ENCODE data around the gene MYL11.

MYL11 gene

DNA sequence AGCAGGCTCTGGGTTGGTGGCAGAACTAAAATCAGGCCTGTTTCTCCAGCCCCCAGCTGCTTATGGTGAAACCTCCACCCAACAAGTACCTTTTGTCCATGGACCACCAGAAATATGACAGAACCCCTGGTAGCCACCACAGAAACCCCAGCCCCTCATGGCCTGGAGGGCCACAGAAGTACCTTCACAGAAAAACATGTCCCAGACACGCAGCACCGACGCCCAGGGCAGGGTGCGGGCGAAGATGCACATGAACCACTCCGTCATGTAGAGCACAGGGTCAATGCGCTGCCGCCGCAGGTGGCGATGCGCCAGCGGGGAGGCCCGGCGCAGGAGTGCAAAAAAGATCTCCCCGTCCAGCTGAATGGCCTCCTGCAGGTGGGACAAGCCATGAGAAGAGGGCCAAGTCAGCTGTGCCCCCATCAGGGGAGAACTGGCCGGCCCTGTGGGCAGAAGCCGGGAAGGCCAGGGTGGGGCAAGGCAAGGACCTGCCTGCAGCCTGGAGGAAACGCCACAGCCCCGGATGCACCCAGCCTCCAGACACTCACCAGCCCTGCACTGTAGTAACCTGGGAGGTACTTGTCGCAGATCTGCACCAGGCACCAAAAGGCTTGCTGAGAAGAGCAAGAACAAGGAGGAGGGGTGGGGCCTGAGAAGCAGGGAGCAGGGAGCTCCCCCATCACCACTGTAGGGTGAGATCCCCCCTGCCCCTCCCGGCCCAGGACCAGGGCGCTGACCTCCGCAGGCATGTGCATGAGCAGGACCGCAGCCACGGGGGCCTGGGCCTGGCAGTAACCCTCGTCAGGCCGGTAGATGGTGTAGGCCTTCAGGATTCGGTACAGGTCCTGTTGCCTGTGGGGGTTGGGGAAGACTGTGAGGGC, 15.4 kb upstream of the MYL11 start:
- TF ChIP-seq TAF1 (IDR thresholded peaks at IDR 0.05; ENCODE audit: borderline replicate concordance, insufficient read depth, low read length) (no peak), SIN3A (IDR thresholded peaks at IDR 0.05; ENCODE audit: borderline replicate concordance, insufficient read depth, low read length) (no peak), FOXP2 (optimal IDR thresholded peaks at IDR 0.05; ENCODE audit: borderline replicate concordance, extremely low read depth, extremely low read length, insufficient read depth) (no peak), POLR2AphosphoS5 (IDR thresholded peaks at IDR 0.05; ENCODE audit: low read depth, low read length) (no peak)
- TF ChIP-seq, protein P1, sequence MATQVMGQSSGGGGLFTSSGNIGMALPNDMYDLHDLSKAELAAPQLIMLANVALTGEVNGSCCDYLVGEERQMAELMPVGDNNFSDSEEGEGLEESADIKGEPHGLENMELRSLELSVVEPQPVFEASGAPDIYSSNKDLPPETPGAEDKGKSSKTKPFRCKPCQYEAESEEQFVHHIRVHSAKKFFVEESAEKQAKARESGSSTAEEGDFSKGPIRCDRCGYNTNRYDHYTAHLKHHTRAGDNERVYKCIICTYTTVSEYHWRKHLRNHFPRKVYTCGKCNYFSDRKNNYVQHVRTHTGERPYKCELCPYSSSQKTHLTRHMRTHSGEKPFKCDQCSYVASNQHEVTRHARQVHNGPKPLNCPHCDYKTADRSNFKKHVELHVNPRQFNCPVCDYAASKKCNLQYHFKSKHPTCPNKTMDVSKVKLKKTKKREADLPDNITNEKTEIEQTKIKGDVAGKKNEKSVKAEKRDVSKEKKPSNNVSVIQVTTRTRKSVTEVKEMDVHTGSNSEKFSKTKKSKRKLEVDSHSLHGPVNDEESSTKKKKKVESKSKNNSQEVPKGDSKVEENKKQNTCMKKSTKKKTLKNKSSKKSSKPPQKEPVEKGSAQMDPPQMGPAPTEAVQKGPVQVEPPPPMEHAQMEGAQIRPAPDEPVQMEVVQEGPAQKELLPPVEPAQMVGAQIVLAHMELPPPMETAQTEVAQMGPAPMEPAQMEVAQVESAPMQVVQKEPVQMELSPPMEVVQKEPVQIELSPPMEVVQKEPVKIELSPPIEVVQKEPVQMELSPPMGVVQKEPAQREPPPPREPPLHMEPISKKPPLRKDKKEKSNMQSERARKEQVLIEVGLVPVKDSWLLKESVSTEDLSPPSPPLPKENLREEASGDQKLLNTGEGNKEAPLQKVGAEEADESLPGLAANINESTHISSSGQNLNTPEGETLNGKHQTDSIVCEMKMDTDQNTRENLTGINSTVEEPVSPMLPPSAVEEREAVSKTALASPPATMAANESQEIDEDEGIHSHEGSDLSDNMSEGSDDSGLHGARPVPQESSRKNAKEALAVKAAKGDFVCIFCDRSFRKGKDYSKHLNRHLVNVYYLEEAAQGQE (IDR thresholded peaks at IDR 0.05; ENCODE audit: insufficient read depth in 1 of 2, low read depth in 2 of 2, low read length in 2 of 2) = no peak

DNA sequence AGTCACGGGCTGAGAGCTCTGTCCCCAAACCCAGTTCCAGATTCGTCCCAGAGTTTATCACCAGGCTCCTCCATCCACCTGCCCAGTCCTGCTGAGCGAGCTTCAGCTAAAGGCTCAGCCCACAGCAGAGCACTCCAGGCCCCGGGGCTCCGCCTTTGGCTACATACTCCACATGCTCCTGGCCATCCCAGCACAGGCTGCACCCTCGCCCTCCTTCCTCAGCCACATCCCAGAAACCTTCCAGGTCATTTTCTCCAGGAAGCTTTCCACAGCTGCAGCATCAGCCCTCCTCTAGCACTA, 14.8 kb upstream of the MYL11 start:
- TF ChIP-seq POLR2AphosphoS5 (IDR thresholded peaks at IDR 0.05; ENCODE audit: low read depth, low read length) = no peak
- no peak for TF ChIP-seq TAF1 (IDR thresholded peaks at IDR 0.05; ENCODE audit: borderline replicate concordance, insufficient read depth, low read length)
- no peak for TF ChIP-seq SIN3A (IDR thresholded peaks at IDR 0.05; ENCODE audit: borderline replicate concordance, insufficient read depth, low read length)
- TF ChIP-seq, protein P1 (IDR thresholded peaks at IDR 0.05; ENCODE audit: insufficient read depth in 1 of 2, low read depth in 2 of 2, low read length in 2 of 2) = no peak
- no peak for TF ChIP-seq FOXP2 (optimal IDR thresholded peaks at IDR 0.05; ENCODE audit: borderline replicate concordance, extremely low read depth, extremely low read length, insufficient read depth)

DNA sequence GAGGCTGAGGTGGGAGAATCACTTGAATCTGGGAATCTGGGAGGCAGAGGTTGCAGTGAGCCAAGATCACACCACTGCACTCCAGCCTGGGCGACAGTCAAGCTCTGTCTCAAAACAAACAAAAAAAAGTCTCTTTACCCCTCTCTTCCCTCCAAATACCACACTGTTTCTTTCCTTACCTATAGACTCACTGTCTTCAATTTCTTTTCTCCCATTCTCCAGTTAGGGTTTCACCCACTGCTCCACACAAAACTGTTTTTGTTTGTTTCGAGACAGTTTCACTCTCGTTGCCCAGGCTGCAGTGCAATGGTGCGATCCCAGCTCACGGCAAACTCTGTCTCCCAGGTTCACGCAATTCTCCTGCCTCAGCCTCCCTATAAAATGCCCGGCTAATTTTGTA, 13.4 kb upstream of the MYL11 start:
- TF ChIP-seq SIN3A (IDR thresholded peaks at IDR 0.05; ENCODE audit: borderline replicate concordance, insufficient read depth, low read length) (no peak), POLR2AphosphoS5 (IDR thresholded peaks at IDR 0.05; ENCODE audit: low read depth, low read length) (no peak), FOXP2 (optimal IDR thresholded peaks at IDR 0.05; ENCODE audit: borderline replicate concordance, extremely low read depth, extremely low read length, insufficient read depth) (no peak), TAF1 (IDR thresholded peaks at IDR 0.05; ENCODE audit: borderline replicate concordance, insufficient read depth, low read length) (no peak)
- TF ChIP-seq, protein P1 (IDR thresholded peaks at IDR 0.05; ENCODE audit: insufficient read depth in 1 of 2, low read depth in 2 of 2, low read length in 2 of 2) = no peak

DNA sequence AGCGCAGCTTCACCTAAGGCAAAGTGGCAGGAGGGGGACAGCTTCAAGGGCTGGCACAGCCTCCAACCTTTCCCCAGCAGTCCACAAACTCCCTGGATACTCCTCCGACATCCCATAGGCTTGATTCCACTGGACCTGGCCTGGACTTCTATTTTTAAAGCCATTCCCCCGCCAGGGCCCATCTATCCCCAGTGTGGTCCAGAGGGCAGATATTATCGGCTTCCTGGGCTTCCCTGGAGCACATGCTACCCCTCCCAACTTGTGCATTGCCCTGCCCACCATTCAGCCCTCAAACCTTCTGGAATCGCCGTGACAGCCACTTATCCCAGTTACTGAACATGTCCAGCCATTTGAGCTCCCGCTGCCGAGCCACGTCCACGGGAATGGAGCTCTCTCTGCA, 9.4 kb upstream of the MYL11 start:
- TF ChIP-seq SIN3A (IDR thresholded peaks at IDR 0.05; ENCODE audit: borderline replicate concordance, insufficient read depth, low read length) (no peak), FOXP2 (optimal IDR thresholded peaks at IDR 0.05; ENCODE audit: borderline replicate concordance, extremely low read depth, extremely low read length, insufficient read depth) (no peak)
- TF ChIP-seq, protein P1 (IDR thresholded peaks at IDR 0.05; ENCODE audit: insufficient read depth in 1 of 2, low read depth in 2 of 2, low read length in 2 of 2) = no peak

All from PFSK-1 (cell line).